Measurements from ENCODE around the gene RNF20.

Gene RNF20

DNA sequence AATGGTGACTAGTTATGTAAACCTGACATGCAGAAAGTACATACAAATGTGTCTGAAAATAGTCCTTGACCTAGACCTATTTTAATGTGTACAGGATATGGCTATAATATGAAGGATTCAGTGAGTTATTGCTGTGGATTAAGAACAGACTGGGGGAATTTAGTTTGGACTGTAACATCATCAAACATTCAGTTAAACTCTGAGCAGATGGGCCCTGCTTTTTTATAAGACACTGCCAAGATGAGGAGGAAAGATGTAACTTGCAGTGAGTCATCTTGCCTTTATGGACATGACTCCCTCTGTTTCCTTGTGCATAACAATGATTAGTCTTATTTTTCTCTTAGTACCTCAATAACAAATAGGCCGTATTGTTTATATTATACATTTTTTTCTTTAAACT, 48.9 kb downstream of the RNF20 start:
- Histone ChIP-seq H3K9me2 (replicated peaks; ENCODE audit: low read depth, low read length) (no peaks in the 10 kb centered on the region), H3K4me2 (ENCODE audit: low read depth, low read length, poor library complexity, severe bottlenecking) (no peak overlapping the region), H3K79me2 (ENCODE audit: insufficient read depth, low read length) (no peaks in the 10 kb centered on the region), H3K27me3 (ENCODE audit: insufficient read depth, low read length, poor library complexity, severe bottlenecking) (no peaks in the 10 kb centered on the region), H4K20me1 (ENCODE audit: insufficient read depth, low read length, poor library complexity, severe bottlenecking) (no peaks in the 10 kb centered on the region), H2AFZ (ENCODE audit: low read length) (no peak overlapping the region), H3K9ac (ENCODE audit: low read depth, low read length, poor library complexity, severe bottlenecking) (no peak overlapping the region), H3K4me3 (ENCODE audit: low read length, poor library complexity, severe bottlenecking) (no peak overlapping the region), H3K9me3 (ENCODE audit: insufficient read depth, low read depth, low read length) (no peaks in the 10 kb centered on the region), H3F3A (ENCODE audit: low read depth) (no peaks in the 10 kb centered on the region), H3K36me3 (ENCODE audit: insufficient read depth, low read length) (no peaks in the 10 kb centered on the region), H3K4me1 (ENCODE audit: insufficient read depth, low read length, poor library complexity, severe bottlenecking) (no peaks in the 10 kb centered on the region)
- TF ChIP-seq CTCF (conservative IDR thresholded peaks at IDR 0.05; ENCODE audit: low read length) (no peak), EZH2phosphoT487 (IDR thresholded peaks at IDR 0.05; ENCODE audit: borderline replicate concordance) (no peak)

GRCh38 chr9:101585740-101586139, 52.1 kb downstream of the RNF20 start:
- no peak overlapping the region for H3K4me3 ChIP-seq (ENCODE audit: low read length, poor library complexity, severe bottlenecking)
- H3K36me3 ChIP-seq (ENCODE audit: insufficient read depth, low read length): no peaks in the 10 kb centered on the region
- H3K4me2 ChIP-seq (ENCODE audit: low read depth, low read length, poor library complexity, severe bottlenecking): no peak overlapping the region
- no peaks in the 10 kb centered on the region for H3K9me3 ChIP-seq (ENCODE audit: insufficient read depth, low read depth, low read length)
- H3K9ac ChIP-seq (ENCODE audit: low read depth, low read length, poor library complexity, severe bottlenecking): no peak overlapping the region
- no peaks in the 10 kb centered on the region for H3K9me2 ChIP-seq (replicated peaks; ENCODE audit: low read depth, low read length)
- no peaks in the 10 kb centered on the region for H4K20me1 ChIP-seq (ENCODE audit: insufficient read depth, low read length, poor library complexity, severe bottlenecking)
- H3K79me2 ChIP-seq (ENCODE audit: insufficient read depth, low read length): no peaks in the 10 kb centered on the region
- no peaks in the 10 kb centered on the region for H3F3A ChIP-seq (ENCODE audit: low read depth)
- no peak overlapping the region for H2AFZ ChIP-seq (ENCODE audit: low read length)
- H3K27me3 ChIP-seq (ENCODE audit: insufficient read depth, low read length, poor library complexity, severe bottlenecking): no peaks in the 10 kb centered on the region
- TF ChIP-seq CTCF (conservative IDR thresholded peaks at IDR 0.05; ENCODE audit: low read length) (no peak), EZH2phosphoT487 (IDR thresholded peaks at IDR 0.05; ENCODE audit: borderline replicate concordance) (no peak)
- H3K4me1 ChIP-seq (ENCODE audit: insufficient read depth, low read length, poor library complexity, severe bottlenecking): no peaks in the 10 kb centered on the region

GRCh38 chr9:101586651-101587050, 53.0 kb downstream of the RNF20 start:
- H3K4me2 ChIP-seq (ENCODE audit: low read depth, low read length, poor library complexity, severe bottlenecking): no peak overlapping the region
- H3K4me1 ChIP-seq (ENCODE audit: insufficient read depth, low read length, poor library complexity, severe bottlenecking): no peaks in the 10 kb centered on the region
- H3K79me2 ChIP-seq (ENCODE audit: insufficient read depth, low read length): no peaks in the 10 kb centered on the region
- no peaks in the 10 kb centered on the region for H3F3A ChIP-seq (ENCODE audit: low read depth)
- no peak overlapping the region for H3K9ac ChIP-seq (ENCODE audit: low read depth, low read length, poor library complexity, severe bottlenecking)
- no peak overlapping the region for H2AFZ ChIP-seq (ENCODE audit: low read length)
- no peaks in the 10 kb centered on the region for H3K9me2 ChIP-seq (replicated peaks; ENCODE audit: low read depth, low read length)
- TF ChIP-seq EZH2phosphoT487 (IDR thresholded peaks at IDR 0.05; ENCODE audit: borderline replicate concordance) (no peak), CTCF (conservative IDR thresholded peaks at IDR 0.05; ENCODE audit: low read length) (no peak)
- H3K27me3 ChIP-seq (ENCODE audit: insufficient read depth, low read length, poor library complexity, severe bottlenecking): no peaks in the 10 kb centered on the region
- no peaks in the 10 kb centered on the region for H4K20me1 ChIP-seq (ENCODE audit: insufficient read depth, low read length, poor library complexity, severe bottlenecking)
- no peaks in the 10 kb centered on the region for H3K36me3 ChIP-seq (ENCODE audit: insufficient read depth, low read length)
- H3K9me3 ChIP-seq (ENCODE audit: insufficient read depth, low read depth, low read length): no peaks in the 10 kb centered on the region
- H3K4me3 ChIP-seq (ENCODE audit: low read length, poor library complexity, severe bottlenecking): no peak overlapping the region
